ENCODE measurements around the gene RSF1. TPM values are rescaled to one million over a fixed set of nuclear protein-coding genes. Genes with fewer than 3 reads are reported as not detected.

Gene RSF1
- total RNA-seq, 1 experiment from 2014 or later = 13.2 TPM

DNA sequence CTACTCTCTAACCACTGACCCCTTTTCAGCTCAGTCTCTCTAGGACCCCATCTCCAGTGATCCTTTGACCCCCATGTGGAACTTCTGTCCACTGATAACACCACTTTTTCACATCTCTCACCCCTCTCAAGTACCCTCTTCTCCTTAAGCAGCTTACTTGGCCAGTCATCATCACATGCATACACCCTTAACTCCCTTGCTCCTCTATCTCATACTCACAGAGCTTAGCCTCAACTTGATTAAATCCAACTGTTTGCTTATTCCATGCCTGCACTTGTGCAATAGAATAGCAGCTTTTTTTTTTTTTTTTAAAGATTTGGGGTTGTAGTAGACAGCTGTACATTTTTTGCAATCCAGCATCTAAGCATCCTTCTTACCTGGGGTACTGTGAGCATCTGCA, 208.6 kb downstream of the RSF1 start:
- DNase-seq (ENCODE audit: low read depth) = no peak

Other genes with a start within 250 kb of the RSF1 start
- 0.06 and 0.23 TPM in 2 replicates for gene AQP11, start 230.8 kb downstream of the RSF1 start, total RNA-seq (2014; rRNA removed; shearing (Covaris generic))
- gene CLNS1A, start 182.9 kb downstream of the RSF1 start, total RNA-seq (2014; rRNA removed; shearing (Covaris generic)) = 236 and 286 TPM in 2 replicates
- 15.1 and 19.4 TPM in 2 replicates for gene AAMDC, start 422 bp upstream of the RSF1 start, total RNA-seq (2014; rRNA removed; shearing (Covaris generic))
- gene INTS4, start 173.9 kb upstream of the RSF1 start, total RNA-seq (2014; rRNA removed; shearing (Covaris generic)) = 35.9 and 55.1 TPM in 2 replicates
- 8.4 and 9.9 TPM in 2 replicates for gene KCTD14, start 202.6 kb upstream of the RSF1 start, total RNA-seq (2014; rRNA removed; shearing (Covaris generic))
- gene THRSP, start 243.1 kb upstream of the RSF1 start, total RNA-seq (2014; rRNA removed; shearing (Covaris generic)) = not detected in 2 replicates